Gastrocnemius medialis (tissue), 4 donors: ENCODE results near the gene TMX1.

ENCODE experiments used
- CTCF ChIP-seq, 5 experiments: fragments of 450-650 bp in 3 of 5; fragments of 200-600 bp in 2 of 5; sonication (generic) in 2 of 5; IDR thresholded peaks in 4 of 5; conservative IDR thresholded peaks in 1 of 5; 1 replicate in 4 of 5; 2 replicates in 1 of 5; pipeline ENCODE4 v1.5.1; 2016 to 2019; ENCODE audit warnings: antibody characterized with exemption in 5 of 5, mild to moderate bottlenecking in 3 of 5, moderate library complexity in 3 of 5
- POLR2A ChIP-seq, 2 donors: fragments of 450-650 bp; IDR thresholded peaks; one replicate each; pipeline ENCODE4 v1.6.1; 2017; ENCODE audit warnings: antibody characterized with exemption in 2 of 2, mild to moderate bottlenecking in 2 of 2, moderate library complexity in 2 of 2

DNA sequence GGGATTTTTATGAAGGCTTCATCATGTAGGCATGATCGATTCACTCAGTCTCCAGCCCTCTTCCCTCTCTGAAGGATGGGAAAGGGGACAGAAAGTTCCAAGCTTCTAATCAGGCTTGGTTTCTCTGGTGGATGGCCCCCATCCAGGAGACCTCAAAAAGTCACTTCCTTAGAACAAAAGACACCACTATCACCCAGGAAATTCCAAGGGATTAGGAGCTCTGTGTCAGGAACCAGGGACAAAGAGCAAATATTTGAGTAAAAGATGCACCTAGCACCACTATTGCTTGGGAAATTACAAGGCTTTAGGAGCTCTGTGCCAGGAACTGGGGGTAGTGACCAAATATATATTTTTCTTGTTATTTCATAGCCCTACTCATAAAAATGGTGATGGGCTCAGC lies 33.6 kb upstream of the TMX1 start:
- TF ChIP-seq CTCF (IDR thresholded peaks at IDR 0.05 in 4 of 5, conservative IDR thresholded peaks at IDR 0.05 in 1 of 5) (no peak), POLR2A (IDR thresholded peaks at IDR 0.05) (no peak)
